Esophagus muscularis mucosa (tissue), 4 donors: ENCODE results near the gene RBM4. TPM values are rescaled to one million over a fixed set of nuclear protein-coding genes. Genes with fewer than 3 reads are reported as not detected.

Experiments
- DNase-seq: peaks from one replicate; pipeline ENCODE4 v3.0.0-alpha.2; 2017; ENCODE audit errors: extremely low spot score
- H3K27ac ChIP-seq, 4 donors: fragments of 200-600 bp; sonication (generic); replicated peaks in 1 of 4; 1 replicate in 3 of 4; 2 replicates in 1 of 4; pipeline ENCODE4 v1.5.1; 2016 to 2019; ENCODE audit warnings: mild to moderate bottlenecking in 1 of 4
- H3K27me3 ChIP-seq, 4 donors: fragments of 200-600 bp; sonication (generic); one replicate each; pipeline versions ENCODE4 v1.5.1 to v1.6.0; 2016 to 2019
- H3K36me3 ChIP-seq, 4 donors: fragments of 200-600 bp; sonication (generic); one replicate each; pipeline ENCODE4 v1.5.1; 2016 to 2019
- H3K4me1 ChIP-seq, 4 donors: fragments of 200-600 bp; sonication (generic); one replicate each; pipeline ENCODE4 v1.5.1; 2016 to 2019
- H3K4me3 ChIP-seq, 4 donors: fragments of 200-600 bp; sonication (generic); 1 replicate in 2 of 4; 2 replicates in 2 of 4; pipeline ENCODE4 v1.5.1; 2016 to 2019; ENCODE audit warnings: mild to moderate bottlenecking in 4 of 4, moderate library complexity in 1 of 4
- H3K9me3 ChIP-seq, 4 donors: fragments of 200-600 bp; sonication (generic); 1 replicate in 3 of 4; 2 replicates in 1 of 4; pipeline ENCODE4 v1.5.1; 2016 to 2019
- EP300 ChIP-seq: sonication (generic); formaldehyde crosslinking; IDR thresholded peaks from one replicate; pipeline ENCODE4 v1.6.1; 2017; ENCODE audit warnings: antibody characterized with exemption
- POLR2A ChIP-seq: fragments of 450-650 bp; IDR thresholded peaks from one replicate; pipeline ENCODE4 v1.6.1; 2017; ENCODE audit warnings: antibody characterized with exemption, moderate library complexity, mild to moderate bottlenecking, low read depth
- POLR2AphosphoS5 ChIP-seq, 2 donors: sonication (generic); formaldehyde crosslinking; IDR thresholded peaks; one replicate each; pipeline ENCODE4 v1.6.1; 2017; ENCODE audit warnings: antibody characterized with exemption in 2 of 2
- WGBS: methylation state at CpG from one replicate; pipeline ENCODE4 v1.1.5; 2018; 5-methylcytosine and 5-hydroxymethylcytosine counted together
- intact Hi-C: fragments of 100-400 bp; cut with DNase I; formaldehyde crosslinking; loops from one replicate; pipeline ENCODE4 v1.15.1; 2023
- total RNA-seq, 4 donors: library from RNA; depleted of rRNA; stranded (reverse); fragments of >200 nt; gene quantifications; one replicate each; pipeline versions ENCODE4 v1.1.0 to v1.2.1, GENCODE V29; 2016
- TF ChIP-seq, protein P1 (sequence below), 3 experiments: fragments of 200-600 bp in 2 of 3; fragments of 450-650 bp in 1 of 3; sonication (generic) in 2 of 3; IDR thresholded peaks; one replicate each; pipeline ENCODE4 v1.5.1; 2017 to 2019; ENCODE audit warnings: antibody characterized with exemption in 3 of 3, mild to moderate bottlenecking in 2 of 3, moderate library complexity in 1 of 3

RBM4 gene
- total RNA-seq, 4 donors from 2014 or later, result 82.2 to 101 (median 90.2) TPM

DNA sequence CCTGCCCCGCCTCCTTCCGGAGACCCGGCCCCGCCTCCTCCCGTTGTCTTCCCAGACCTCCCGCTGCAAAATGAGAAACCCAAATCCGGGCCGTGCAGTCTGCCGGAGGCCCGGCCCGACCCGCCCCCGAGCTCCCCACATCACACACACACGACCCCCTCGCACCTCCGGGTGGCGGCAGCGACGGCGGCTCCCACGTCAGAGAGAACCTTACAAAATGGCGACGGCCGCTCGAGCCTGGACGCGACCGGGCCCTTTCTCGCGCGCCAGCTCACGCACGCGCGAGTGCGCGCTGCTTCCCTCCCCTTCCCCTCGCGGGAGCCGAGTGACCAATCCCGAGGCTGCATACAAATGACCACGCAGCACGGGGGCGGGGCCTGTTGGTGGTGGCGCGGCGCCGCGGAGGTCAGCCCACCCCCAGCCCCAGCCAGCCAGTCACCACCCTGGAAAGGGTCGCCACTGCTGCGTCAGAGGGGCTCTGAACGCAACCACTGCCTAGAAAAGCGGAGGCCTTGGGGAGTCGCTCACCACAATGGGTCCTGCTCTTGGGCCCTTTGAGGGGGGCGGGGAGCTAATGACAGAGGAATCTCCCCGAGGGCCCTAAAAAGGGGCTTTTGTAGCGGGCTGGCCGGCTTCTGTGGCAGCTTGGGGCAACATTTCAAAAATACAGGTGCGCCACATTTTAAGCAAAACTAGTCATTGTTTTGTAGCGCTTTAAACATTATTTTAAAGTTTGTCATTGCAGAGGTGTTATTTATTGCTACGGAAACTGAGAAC lies 39.3 kb downstream of the RBM4 start, which contains the start of gene RBM4B:
TSS of gene RBM4B (minus strand) at position 289 of the 777 bp plus-strand sequence. CDS start 808 bp downstream, outside the sequence.
- H3K36me3 ChIP-seq, result no peaks in the 10 kb centered on the region
- H3K4me1 ChIP-seq, result peaks cover 28 to 53% (median 45%) of the 10 kb centered on the region in 4 donors
- peak within 1 kb of the TSS; percentile 70 to 92 (median 78) for H3K4me3 ChIP-seq
- WGBS, result under 1% methylated on average over 20 of the region's 61 CpGs
- TF ChIP-seq POLR2A, result peak; percentile 48
- TF ChIP-seq EP300, result no peak
- peak; percentile 89 to 91 for TF ChIP-seq POLR2AphosphoS5 (IDR thresholded peaks at IDR 0.05)
- TF ChIP-seq, protein P1, sequence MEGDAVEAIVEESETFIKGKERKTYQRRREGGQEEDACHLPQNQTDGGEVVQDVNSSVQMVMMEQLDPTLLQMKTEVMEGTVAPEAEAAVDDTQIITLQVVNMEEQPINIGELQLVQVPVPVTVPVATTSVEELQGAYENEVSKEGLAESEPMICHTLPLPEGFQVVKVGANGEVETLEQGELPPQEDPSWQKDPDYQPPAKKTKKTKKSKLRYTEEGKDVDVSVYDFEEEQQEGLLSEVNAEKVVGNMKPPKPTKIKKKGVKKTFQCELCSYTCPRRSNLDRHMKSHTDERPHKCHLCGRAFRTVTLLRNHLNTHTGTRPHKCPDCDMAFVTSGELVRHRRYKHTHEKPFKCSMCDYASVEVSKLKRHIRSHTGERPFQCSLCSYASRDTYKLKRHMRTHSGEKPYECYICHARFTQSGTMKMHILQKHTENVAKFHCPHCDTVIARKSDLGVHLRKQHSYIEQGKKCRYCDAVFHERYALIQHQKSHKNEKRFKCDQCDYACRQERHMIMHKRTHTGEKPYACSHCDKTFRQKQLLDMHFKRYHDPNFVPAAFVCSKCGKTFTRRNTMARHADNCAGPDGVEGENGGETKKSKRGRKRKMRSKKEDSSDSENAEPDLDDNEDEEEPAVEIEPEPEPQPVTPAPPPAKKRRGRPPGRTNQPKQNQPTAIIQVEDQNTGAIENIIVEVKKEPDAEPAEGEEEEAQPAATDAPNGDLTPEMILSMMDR (IDR thresholded peaks at IDR 0.05), result no peak
- H3K27me3 ChIP-seq, result no peaks in the 10 kb centered on the region
- peak within 1 kb of the TSS; percentile 87 to 98 (median 92) for H3K27ac ChIP-seq
- peak; percentile 99 for DNase-seq
- H3K9me3 ChIP-seq, result no peaks in the 10 kb centered on the region
- intact Hi-C loops, result loop anchor here (1.0 to 5.0 kb wide), 2 partner anchors 85 to 99 kb away; partner anchors contain the start of genes CCDC87 and CCS

DNA sequence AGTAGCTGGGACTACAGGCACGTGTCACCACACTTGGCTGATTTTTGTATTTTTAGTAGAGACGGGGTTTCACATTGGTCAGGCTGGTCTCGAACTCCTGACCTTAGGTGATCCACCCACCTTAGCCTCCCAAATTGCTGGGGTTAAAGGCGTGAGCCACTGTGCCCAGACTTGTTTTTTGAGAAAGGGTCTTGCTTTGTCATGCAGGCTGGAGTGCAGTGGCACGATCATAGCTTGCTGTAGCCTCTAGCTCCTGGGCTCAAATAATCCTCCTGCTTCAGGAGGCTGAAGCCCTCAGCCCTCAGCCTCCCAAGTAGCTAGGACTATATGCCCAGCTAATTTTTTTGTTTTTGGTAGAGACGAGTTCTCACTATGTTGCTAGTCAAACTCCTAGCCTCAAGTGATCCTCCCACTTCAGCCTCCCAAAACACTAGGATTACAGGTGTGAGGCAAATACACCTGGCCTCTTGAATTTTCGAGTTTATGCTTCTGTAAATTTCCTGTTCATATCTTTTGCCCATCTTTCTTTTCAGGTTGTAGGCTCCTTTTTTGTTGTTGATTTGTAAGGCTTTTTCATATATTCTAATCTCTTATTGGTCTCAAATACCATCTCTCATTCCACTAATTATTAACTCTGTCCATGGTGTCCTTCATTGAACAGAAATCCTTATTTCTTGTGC lies 42.6 kb downstream of the RBM4 start:
- H3K36me3 ChIP-seq, result no peaks in the 10 kb centered on the region
- no peak for DNase-seq
- no peaks in the 10 kb centered on the region for H3K9me3 ChIP-seq
- H3K4me3 ChIP-seq, result no peak overlapping the region
- TF ChIP-seq EP300, result no peak
- no peak for TF ChIP-seq POLR2A
- TF ChIP-seq POLR2AphosphoS5 (IDR thresholded peaks at IDR 0.05), result no peak
- TF ChIP-seq, protein P1 (IDR thresholded peaks at IDR 0.05), result no peak
- H3K4me1 ChIP-seq, result peaks cover 10 to 24% (median 15%) of the 10 kb centered on the region in 4 donors
- WGBS, result 93% methylated on average over 7 of the region's 7 CpGs
- no peaks in the 10 kb centered on the region for H3K27me3 ChIP-seq
- intact Hi-C loops, result no loop called here
- H3K27ac ChIP-seq, result no peak overlapping the region

DNA sequence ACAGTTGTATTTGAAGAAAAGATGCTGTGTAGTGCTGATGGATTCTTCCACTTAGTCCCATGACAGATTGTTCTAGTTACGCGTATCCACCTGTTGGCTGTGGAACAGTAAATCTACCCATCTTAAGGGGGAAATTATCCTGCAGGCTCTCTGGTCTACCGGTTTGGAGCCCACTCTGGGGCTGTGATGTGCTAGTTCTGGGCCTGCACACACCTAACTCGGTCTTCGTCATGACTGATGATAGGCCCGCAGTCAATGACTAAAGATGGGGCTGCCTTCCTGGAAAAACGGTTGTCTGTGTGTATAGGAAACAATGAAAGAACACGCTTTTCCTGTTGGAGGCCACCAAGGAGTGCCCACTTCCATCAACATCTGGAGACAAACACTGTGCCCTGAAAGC lies 45.4 kb downstream of the RBM4 start:
- 89% methylated on average over 8 of the region's 8 CpGs for whole genome bisulfite sequencing
- H3K27me3 ChIP-seq, result no peaks in the 10 kb centered on the region
- no peak for DNase-seq
- intact Hi-C loops, result no loop called here
- H3K4me1 ChIP-seq, result peaks cover 0 to 3% (median 0%) of the 10 kb centered on the region in 4 donors
- H3K27ac ChIP-seq, result no peak overlapping the region
- no peak overlapping the region for H3K4me3 ChIP-seq
- H3K36me3 ChIP-seq, result no peaks in the 10 kb centered on the region
- no peaks in the 10 kb centered on the region for H3K9me3 ChIP-seq
- TF ChIP-seq, protein P1 (IDR thresholded peaks at IDR 0.05), result no peak
- TF ChIP-seq POLR2A, result no peak
- no peak for TF ChIP-seq EP300
- no peak for TF ChIP-seq POLR2AphosphoS5 (IDR thresholded peaks at IDR 0.05)

DNA sequence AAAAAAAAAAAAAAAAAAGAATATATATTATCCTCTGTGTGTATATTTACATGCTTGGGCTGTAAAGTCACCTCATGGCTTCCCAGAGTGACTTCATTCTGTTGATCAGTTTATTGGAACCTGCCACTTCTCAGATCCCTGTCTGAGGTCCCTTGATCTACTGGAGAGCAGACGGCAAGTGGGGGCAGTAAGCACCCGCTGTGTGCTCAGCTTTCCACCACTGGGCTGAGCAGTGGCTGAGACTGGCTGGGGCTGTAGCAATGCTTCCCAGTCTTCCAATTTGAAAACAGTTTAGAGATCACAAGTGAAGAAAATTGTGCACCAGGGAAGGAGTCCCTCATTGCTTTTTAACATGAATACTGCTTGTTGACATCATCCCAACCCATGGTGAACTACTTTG lies 46.1 kb downstream of the RBM4 start:
- Histone ChIP-seq H3K9me3 (no peaks in the 10 kb centered on the region), H3K4me1 (no peaks in the 10 kb centered on the region), H3K27me3 (no peaks in the 10 kb centered on the region), H3K27ac (no peak overlapping the region), H3K4me3 (no peak overlapping the region), H3K36me3 (no peaks in the 10 kb centered on the region)
- intact Hi-C loops, result no loop called here
- no peak for TF ChIP-seq POLR2A
- TF ChIP-seq, protein P1 (IDR thresholded peaks at IDR 0.05), result no peak
- TF ChIP-seq EP300, result no peak
- no peak for TF ChIP-seq POLR2AphosphoS5 (IDR thresholded peaks at IDR 0.05)
- WGBS, result 100% methylated on average over 2 of the region's 2 CpGs
- DNase-seq, result no peak
